Thyroid gland (tissue), 4 donors: ENCODE results near the gene ARHGAP28. TPM values are rescaled to one million over a fixed set of nuclear protein-coding genes. Genes with fewer than 3 reads are reported as not detected.

Experiments
- DNase-seq, 2 donors: peaks; one replicate each; pipeline ENCODE4 v3.0.0-alpha.2; 2019
- H3K27ac ChIP-seq, 3 donors: fragments of 200-600 bp; sonication (generic); 1 replicate in 2 of 3; 2 replicates in 1 of 3; pipeline ENCODE4 v1.5.1; 2016 to 2019; ENCODE audit warnings: mild to moderate bottlenecking in 1 of 3, moderate library complexity in 1 of 3
- H3K27me3 ChIP-seq: fragments of 200-600 bp; sonication (generic); one replicate; pipeline ENCODE4 v1.5.1; 2019
- H3K36me3 ChIP-seq, 2 donors: fragments of 200-600 bp; sonication (generic); one replicate each; pipeline ENCODE4 v1.5.1; 2016 to 2019
- H3K4me1 ChIP-seq, 2 donors: fragments of 200-600 bp; sonication (generic); one replicate each; pipeline ENCODE4 v1.5.1; 2017 to 2019
- H3K4me3 ChIP-seq, 3 donors: fragments of 200-600 bp; sonication (generic); replicated peaks in 1 of 3; 1 replicate in 2 of 3; 2 replicates in 1 of 3; pipeline ENCODE4 v1.5.1; 2016; ENCODE audit warnings: mild to moderate bottlenecking in 1 of 3
- H3K9me3 ChIP-seq: fragments of 200-600 bp; sonication (generic); one replicate; pipeline ENCODE4 v1.5.1; 2017
- CTCF ChIP-seq, 6 experiments: fragments of 200-600 bp in 3 of 6; fragments of 450-650 bp in 3 of 6; sonication (generic) in 3 of 6; IDR thresholded peaks; one replicate each; pipeline ENCODE4 v1.5.1; 2016 to 2019; ENCODE audit warnings: antibody characterized with exemption in 6 of 6, mild to moderate bottlenecking in 2 of 6, inconsistent platforms in 1 of 6, moderate library complexity in 1 of 6
- POLR2A ChIP-seq, 2 donors: fragments of 450-650 bp; IDR thresholded peaks; one replicate each; pipeline ENCODE4 v1.6.1; 2017; ENCODE audit warnings: antibody characterized with exemption in 2 of 2, mild to moderate bottlenecking in 2 of 2, moderate library complexity in 1 of 2
- WGBS, 2 donors: methylation state at CpG; one replicate each; pipeline ENCODE4 v1.1.5; 2017; 5-methylcytosine and 5-hydroxymethylcytosine counted together
- intact Hi-C: fragments of 100-400 bp; cut with DNase I; formaldehyde crosslinking; loops from one replicate; pipeline ENCODE4 v1.15.1; 2023
- total RNA-seq, 4 donors: library from RNA; depleted of rRNA; stranded (reverse); fragments of >200 nt; gene quantifications; one replicate each; pipeline ENCODE4 v1.2.3, GENCODE V29; 2016

ARHGAP28 gene
- total RNA-seq, 4 donors from 2014 or later = 2.8 to 26.5 (median 9.1) TPM

DNA sequence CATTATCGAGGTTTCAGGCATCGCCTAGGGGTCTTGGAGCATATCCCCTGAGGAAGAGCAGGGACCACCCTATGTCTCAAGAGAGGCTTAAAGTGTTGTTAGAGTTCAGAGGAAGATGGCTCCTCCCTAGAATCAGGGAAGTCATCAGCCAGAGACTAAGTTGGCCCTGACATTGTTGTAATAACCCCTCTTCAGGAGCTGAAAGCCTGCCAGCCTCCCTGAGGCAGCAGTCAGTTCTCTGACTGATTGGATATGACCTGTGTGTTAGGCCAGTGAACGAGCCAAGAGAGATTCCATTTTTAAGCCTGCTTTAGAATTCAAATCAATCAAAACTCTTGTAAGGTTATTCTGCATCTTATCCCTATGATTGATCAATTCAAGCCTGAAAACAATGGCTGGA, 34.9 kb downstream of the ARHGAP28 start:
- WGBS, 2 donors = 61 to 63% methylated on average over 3 of the region's 3 CpGs
- no peaks in the 10 kb centered on the region for H3K36me3 ChIP-seq
- H3K27ac ChIP-seq = peak overlapping the region in 2 of 3 donors; percentile 31 to 43
- no peaks in the 10 kb centered on the region for H3K27me3 ChIP-seq
- intact Hi-C loops = no loop called here
- no peak overlapping the region for H3K4me3 ChIP-seq
- peaks cover 9 to 33% of the 10 kb centered on the region in 2 donors for H3K4me1 ChIP-seq
- H3K9me3 ChIP-seq = no peaks in the 10 kb centered on the region
- peak; percentile 76 to 77 for DNase-seq
- TF ChIP-seq POLR2A (IDR thresholded peaks at IDR 0.05) = no peak
- TF ChIP-seq CTCF (IDR thresholded peaks at IDR 0.05) = no peak

- Histone ChIP-seq H3K9me3 (no peaks in the 10 kb centered on the region), H3K27ac (peak overlapping the region in 1 of 3 donors; percentile 1), H3K4me1 (peaks cover 4% of the 10 kb centered on the region in 2 donors), H3K4me3 (no peak overlapping the region), H3K36me3 (no peaks in the 10 kb centered on the region), H3K27me3 (no peaks in the 10 kb centered on the region)
- 80 to 83% methylated on average over 1 of the region's 2 CpGs for WGBS, 2 donors
- no peak for DNase-seq
- intact Hi-C loops = no loop called here
- no peak for TF ChIP-seq POLR2A (IDR thresholded peaks at IDR 0.05)
- TF ChIP-seq CTCF (IDR thresholded peaks at IDR 0.05) = no peak
Observed at GRCh38 chr18:6773777-6774176, 44.3 kb downstream of the ARHGAP28 start.

DNA sequence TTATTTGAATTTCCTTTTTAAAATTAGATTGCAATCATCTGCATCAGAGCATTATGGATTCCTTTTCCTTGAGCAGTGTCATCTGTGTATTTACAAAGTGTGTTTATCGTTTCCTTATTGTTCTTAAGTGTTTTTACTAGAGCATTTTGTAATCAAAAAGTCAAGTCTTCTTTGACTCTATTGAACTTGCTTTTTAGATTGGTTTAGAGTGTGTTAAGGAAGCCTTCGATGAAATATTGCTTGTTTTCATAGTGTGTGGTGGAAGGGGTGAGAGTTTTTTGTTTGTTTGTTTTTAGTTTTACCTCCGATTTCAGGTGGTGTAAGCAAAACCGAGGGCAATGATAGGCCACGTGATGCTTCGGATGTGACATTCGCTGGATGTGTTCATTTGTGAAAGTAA, 45.7 kb downstream of the ARHGAP28 start:
- intact Hi-C loops = no loop called here
- Histone ChIP-seq H3K4me1 (peaks cover 4% of the 10 kb centered on the region in 2 donors), H3K27ac (no peak overlapping the region), H3K27me3 (no peaks in the 10 kb centered on the region), H3K4me3 (no peak overlapping the region), H3K9me3 (no peaks in the 10 kb centered on the region), H3K36me3 (no peaks in the 10 kb centered on the region)
- no peak for DNase-seq
- 84 to 85% methylated on average over 7 of the region's 7 CpGs for WGBS, 2 donors
- no peak for TF ChIP-seq POLR2A (IDR thresholded peaks at IDR 0.05)
- TF ChIP-seq CTCF (IDR thresholded peaks at IDR 0.05) = no peak

DNA sequence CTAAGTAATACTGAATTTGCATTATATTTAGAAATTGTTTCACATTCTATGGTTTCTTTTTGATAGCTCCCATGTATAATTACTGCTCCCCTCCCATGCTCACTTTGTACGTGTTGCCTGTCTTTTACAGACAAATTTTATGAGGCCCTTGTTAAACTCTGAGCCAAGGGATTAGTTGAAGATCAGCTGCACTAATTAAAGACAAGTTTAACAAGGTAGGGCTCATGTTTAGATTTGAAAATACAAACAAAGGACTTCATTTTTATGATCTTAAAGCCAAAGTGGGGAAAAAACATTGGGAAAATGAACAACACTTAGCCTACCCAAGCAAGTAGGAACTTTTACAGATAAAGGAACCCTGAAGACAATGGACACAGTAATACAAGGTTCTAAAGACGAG, 46.2 kb downstream of the ARHGAP28 start:
- 81 to 82% methylated on average over 2 of the region's 2 CpGs for WGBS, 2 donors
- H3K27me3 ChIP-seq = no peaks in the 10 kb centered on the region
- no peaks in the 10 kb centered on the region for H3K9me3 ChIP-seq
- intact Hi-C loops = no loop called here
- H3K4me1 ChIP-seq = peaks cover 4% of the 10 kb centered on the region in 2 donors
- no peaks in the 10 kb centered on the region for H3K36me3 ChIP-seq
- DNase-seq = no peak
- H3K4me3 ChIP-seq = no peak overlapping the region
- H3K27ac ChIP-seq = no peak overlapping the region
- TF ChIP-seq POLR2A (IDR thresholded peaks at IDR 0.05) = no peak
- TF ChIP-seq CTCF (IDR thresholded peaks at IDR 0.05) = no peak

DNA sequence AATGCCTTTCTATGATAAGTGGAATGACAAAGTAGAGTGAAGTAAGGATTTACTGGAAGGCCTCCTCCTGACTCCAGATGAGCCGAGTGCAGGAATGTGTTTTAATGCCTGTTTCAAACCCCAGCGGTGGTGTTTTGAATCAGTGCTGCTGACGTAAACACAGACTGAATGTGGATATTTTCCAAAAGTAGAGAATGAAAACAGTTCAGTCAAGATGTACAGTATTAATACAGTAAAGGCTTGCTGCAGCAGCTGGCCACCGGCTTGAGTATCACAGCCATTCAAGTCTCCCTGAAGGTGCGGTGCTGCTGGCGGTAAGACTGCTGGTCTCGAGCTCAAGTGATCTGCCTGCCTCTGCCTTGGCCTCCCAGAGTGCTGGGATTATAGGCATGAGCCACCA, 46.7 kb downstream of the ARHGAP28 start:
- Histone ChIP-seq H3K27me3 (no peaks in the 10 kb centered on the region), H3K36me3 (no peaks in the 10 kb centered on the region), H3K27ac (no peak overlapping the region), H3K4me1 (peaks cover 6% of the 10 kb centered on the region in 2 donors), H3K4me3 (no peak overlapping the region), H3K9me3 (no peaks in the 10 kb centered on the region)
- DNase-seq = no peak
- intact Hi-C loops = no loop called here
- TF ChIP-seq POLR2A (IDR thresholded peaks at IDR 0.05) = no peak
- TF ChIP-seq CTCF (IDR thresholded peaks at IDR 0.05) = no peak
- WGBS, 2 donors = 61 to 81% methylated on average over 6 to 7 of the region's 7 CpGs
